H9 (cell line): ENCODE results near the gene MAPT. TPM values are rescaled to one million over a fixed set of nuclear protein-coding genes. Genes with fewer than 3 reads are reported as not detected.
"Not testable (repeated sequence)": the region's sequence is repeated elsewhere in the genome, so short reads cannot be mapped to it uniquely, and the experiment has no call there.

ENCODE experiments used
- DNase-seq: peaks from one replicate; pipeline ENCODE4 v3.0.0-alpha.2; 2017
- H2AFZ ChIP-seq: one replicate; pipeline ENCODE4 v1.6.1; 2013; ENCODE audit warnings: mild to moderate bottlenecking, low read length, control low read depth, moderate library complexity
- H2AK5ac ChIP-seq: 2 replicates; pipeline ENCODE4 v1.6.1; 2013; ENCODE audit warnings: low read length, control low read depth, mixed read lengths; ENCODE audit not compliant: insufficient read length
- H2BK120ac ChIP-seq: one replicate; pipeline ENCODE4 v1.6.1; 2013; ENCODE audit warnings: low read depth, mild to moderate bottlenecking, low read length, control low read depth, inconsistent platforms; ENCODE audit not compliant: poor library complexity, severe bottlenecking
- H2BK12ac ChIP-seq: 2 replicates; pipeline ENCODE4 v1.6.1; 2013; ENCODE audit warnings: low read length, control low read depth, mixed read lengths, low read depth; ENCODE audit not compliant: insufficient read length
- H2BK15ac ChIP-seq: 2 replicates; pipeline ENCODE4 v1.6.1; 2013; ENCODE audit warnings: low read depth, low read length, control low read depth
- H2BK20ac ChIP-seq: one replicate; pipeline ENCODE4 v1.6.1; 2013; ENCODE audit warnings: low read depth, mild to moderate bottlenecking, low read length, control low read depth, inconsistent platforms; ENCODE audit not compliant: poor library complexity, severe bottlenecking
- H2BK5ac ChIP-seq: 2 replicates; pipeline ENCODE4 v1.6.1; 2013; ENCODE audit warnings: low read length, control low read depth, mixed read lengths; ENCODE audit not compliant: insufficient read length
- H3K14ac ChIP-seq: 2 replicates; pipeline ENCODE4 v1.6.1; 2013; ENCODE audit warnings: low read length, control low read depth; ENCODE audit not compliant: insufficient read depth
- H3K18ac ChIP-seq: 2 replicates; pipeline ENCODE4 v1.6.1; 2013; ENCODE audit warnings: low read depth, mild to moderate bottlenecking, mixed read lengths, low read length, control low read depth; ENCODE audit not compliant: insufficient read length
- H3K23ac ChIP-seq: 2 replicates; pipeline ENCODE4 v1.6.1; 2013; ENCODE audit warnings: low read length, control low read depth, mixed read lengths, low read depth; ENCODE audit not compliant: insufficient read length
- H3K23me2 ChIP-seq: 2 replicates; pipeline ENCODE4 v1.6.1; 2013; ENCODE audit warnings: low read depth, mild to moderate bottlenecking, mixed read lengths, low read length, control low read depth; ENCODE audit not compliant: insufficient read length, poor library complexity, severe bottlenecking
- H3K27ac ChIP-seq: 2 replicates; pipeline ENCODE4 v1.5.1; 2013; ENCODE audit warnings: low read length, control low read depth, mixed read lengths, low read depth; ENCODE audit not compliant: insufficient read length
- H3K27me3 ChIP-seq: 2 replicates; pipeline ENCODE4 v1.6.1; 2013; ENCODE audit warnings: low read length, control low read depth, inconsistent platforms; ENCODE audit not compliant: insufficient read depth
- H3K4ac ChIP-seq: 2 replicates; pipeline ENCODE4 v1.6.1; 2013; ENCODE audit warnings: low read depth, mild to moderate bottlenecking, control low read depth, inconsistent platforms, low read length, moderate library complexity
- H3K4me1 ChIP-seq: 2 replicates; pipeline ENCODE4 v1.6.1; 2013; ENCODE audit warnings: low read length, control low read depth, inconsistent platforms; ENCODE audit not compliant: insufficient read depth
- H3K4me2 ChIP-seq: 2 replicates; pipeline ENCODE4 v1.6.1; 2013; ENCODE audit warnings: low read length, control low read depth, mixed read lengths; ENCODE audit not compliant: insufficient read length, insufficient read depth
- H3K56ac ChIP-seq: 2 replicates; pipeline ENCODE4 v1.6.1; 2013; ENCODE audit warnings: low read depth, mild to moderate bottlenecking, mixed read lengths, low read length, control low read depth; ENCODE audit not compliant: insufficient read length
- H3K79me1 ChIP-seq: 2 replicates; pipeline ENCODE4 v1.6.1; 2013; ENCODE audit warnings: low read depth, mild to moderate bottlenecking, moderate library complexity, low read length, control low read depth, inconsistent platforms; ENCODE audit not compliant: insufficient read depth, poor library complexity, severe bottlenecking
- H3K79me2 ChIP-seq: 2 replicates; pipeline ENCODE4 v1.6.1; 2013; ENCODE audit warnings: low read length, control low read depth, inconsistent platforms; ENCODE audit not compliant: insufficient read depth
- H3K9ac ChIP-seq: 2 replicates; pipeline ENCODE4 v1.6.1; 2013; ENCODE audit warnings: low read length, control low read depth, mixed read lengths; ENCODE audit not compliant: insufficient read length; ENCODE audit errors: extremely low read depth
- H3K9me3 ChIP-seq: one replicate; pipeline ENCODE4 v1.6.1; 2013; ENCODE audit warnings: low read depth, low read length, inconsistent platforms; ENCODE audit not compliant: control insufficient read depth
- H3T11ph ChIP-seq: one replicate; pipeline ENCODE4 v1.6.1; 2013; ENCODE audit warnings: mild to moderate bottlenecking, low read length, control low read depth, inconsistent platforms
- H4K20me1 ChIP-seq: one replicate; pipeline ENCODE4 v1.6.1; 2013; ENCODE audit not compliant: control insufficient read depth, insufficient read length, insufficient read depth
- H4K5ac ChIP-seq: 2 replicates; pipeline ENCODE4 v1.6.1; 2013; ENCODE audit warnings: low read depth, mild to moderate bottlenecking, mixed read lengths, low read length, control low read depth; ENCODE audit not compliant: insufficient read length
- H4K8ac ChIP-seq: replicated peaks from 2 replicates; pipeline ENCODE4 v1.6.1; 2013; ENCODE audit warnings: low read length, control low read depth, mixed read lengths, low read depth; ENCODE audit not compliant: insufficient read length
- H4K91ac ChIP-seq: 2 replicates; pipeline ENCODE4 v1.6.1; 2013; ENCODE audit warnings: low read depth, mild to moderate bottlenecking, moderate library complexity, mixed read lengths, low read length, control low read depth; ENCODE audit not compliant: insufficient read length
- H3K27ac Mint-ChIP-seq, 3 experiments: 2 replicates in 2 of 3; 3 replicates in 1 of 3; pipeline ENCODE4 v1.8.0; 2020 to 2021; ENCODE audit warnings: mixed read lengths in 3 of 3, mild to moderate bottlenecking in 1 of 3, moderate library complexity in 1 of 3
- H3K27me3 Mint-ChIP-seq: 2 replicates; pipeline ENCODE4 v1.8.0; 2021; ENCODE audit warnings: low read depth, mild to moderate bottlenecking, moderate library complexity, mixed read lengths
- H3K36me3 Mint-ChIP-seq, 3 experiments: 2 replicates in 2 of 3; 3 replicates in 1 of 3; pipeline ENCODE4 v1.8.0; 2020 to 2021; ENCODE audit warnings: low read depth in 3 of 3, mixed read lengths in 3 of 3; ENCODE audit not compliant: insufficient read depth in 1 of 3
- H3K4me1 Mint-ChIP-seq, 2 experiments: 2 replicates each; pipeline ENCODE4 v1.8.0; 2020; ENCODE audit warnings: mixed read lengths in 2 of 2
- H3K4me3 Mint-ChIP-seq, 2 experiments: 2 replicates in 1 of 2; 3 replicates in 1 of 2; pipeline ENCODE4 v1.8.0; 2020 to 2021; ENCODE audit warnings: mild to moderate bottlenecking in 2 of 2, mixed read lengths in 2 of 2, moderate library complexity in 1 of 2
- H3K9me3 Mint-ChIP-seq, 2 experiments: 2 replicates in 1 of 2; 3 replicates in 1 of 2; pipeline ENCODE4 v1.8.0; 2020; ENCODE audit warnings: mild to moderate bottlenecking in 2 of 2, mixed read lengths in 2 of 2, moderate library complexity in 1 of 2
- WGBS: extraction: QIAGEN DNeasy Blood & Tissue Kit; methylation state at CpG from one replicate; pipeline ENCODE4 v1.1.7; 2013; ENCODE audit warnings: missing lambda C conversion rate, low lambda C conversion rate, mixed read lengths; ENCODE audit not compliant: insufficient read length; ENCODE audit errors: extremely low coverage; 5-methylcytosine and 5-hydroxymethylcytosine counted together
- total RNA-seq: library from RNA; stranded (reverse); gene quantifications from 2 replicates; pipeline ENCODE4 v1.2.1, GENCODE V29; 2021
- TF ChIP-seq, protein P1 (sequence below): fragments of 200-600 bp; sonication (generic); conservative IDR thresholded peaks from 3 replicates; pipeline ENCODE4 v1.8.0; 2021; ENCODE audit warnings: antibody characterized with exemption, mild to moderate bottlenecking

MAPT gene
- total RNA-seq, 1 experiment from 2014 or later = 1.6 TPM

GRCh38 chr17:45861165-45861564 lies 33.2 kb upstream of the MAPT start:
- WGBS = no CpG with 5 or more reads among the region's 7 CpGs
- Histone ChIP-seq H3K9ac (no peak overlapping the region), H4K91ac (no peak overlapping the region), H3K79me2 (no peaks in the 10 kb centered on the region), H3K4me2 (no peak overlapping the region), H2BK20ac (no peak overlapping the region), H3K27ac (no peak overlapping the region), H3K14ac (no peak overlapping the region; the same call in 1 of the 2 replicates), H3K23me2 (no peaks in the 10 kb centered on the region), H2AFZ (no peak overlapping the region), H2BK12ac (no peak overlapping the region), H3K4ac (no peak overlapping the region), H4K20me1 (peaks cover 3% of the 10 kb centered on the region), H2BK5ac (no peak overlapping the region), H4K8ac (no peak overlapping the region), H3K9me3 (no peaks in the 10 kb centered on the region), H3T11ph (no peak overlapping the region), H3K4me1 (0 out of 2 replicates have a peak, but pooled peaks cover 2% of the 10 kb centered on the region), H4K5ac (no peak overlapping the region), H3K18ac (no peak overlapping the region), H2BK15ac (no peak overlapping the region), H3K27me3 (no peaks in the 10 kb centered on the region; the same call in 1 of the 2 replicates), H3K23ac (no peak overlapping the region), H2BK120ac (no peak overlapping the region), H3K79me1 (no peaks in the 10 kb centered on the region), H3K56ac (no peak overlapping the region), H2AK5ac (no peak overlapping the region)
- Mint-ChIP-seq H3K4me1 (peaks cover 24 to 33% of the 10 kb centered on the region in 2 experiments), H3K9me3 (peaks cover 0 to 3% of the 10 kb centered on the region in 2 experiments; a peak in 2 of 5 replicates), H3K27ac (no peak overlapping the region), H3K4me3 (no peak overlapping the region), H3K27me3 (peaks cover 16% of the 10 kb centered on the region), H3K36me3 (no peaks in the 10 kb centered on the region)
- no peak for DNase-seq
- TF ChIP-seq, protein P1, sequence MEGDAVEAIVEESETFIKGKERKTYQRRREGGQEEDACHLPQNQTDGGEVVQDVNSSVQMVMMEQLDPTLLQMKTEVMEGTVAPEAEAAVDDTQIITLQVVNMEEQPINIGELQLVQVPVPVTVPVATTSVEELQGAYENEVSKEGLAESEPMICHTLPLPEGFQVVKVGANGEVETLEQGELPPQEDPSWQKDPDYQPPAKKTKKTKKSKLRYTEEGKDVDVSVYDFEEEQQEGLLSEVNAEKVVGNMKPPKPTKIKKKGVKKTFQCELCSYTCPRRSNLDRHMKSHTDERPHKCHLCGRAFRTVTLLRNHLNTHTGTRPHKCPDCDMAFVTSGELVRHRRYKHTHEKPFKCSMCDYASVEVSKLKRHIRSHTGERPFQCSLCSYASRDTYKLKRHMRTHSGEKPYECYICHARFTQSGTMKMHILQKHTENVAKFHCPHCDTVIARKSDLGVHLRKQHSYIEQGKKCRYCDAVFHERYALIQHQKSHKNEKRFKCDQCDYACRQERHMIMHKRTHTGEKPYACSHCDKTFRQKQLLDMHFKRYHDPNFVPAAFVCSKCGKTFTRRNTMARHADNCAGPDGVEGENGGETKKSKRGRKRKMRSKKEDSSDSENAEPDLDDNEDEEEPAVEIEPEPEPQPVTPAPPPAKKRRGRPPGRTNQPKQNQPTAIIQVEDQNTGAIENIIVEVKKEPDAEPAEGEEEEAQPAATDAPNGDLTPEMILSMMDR = no peak

DNA sequence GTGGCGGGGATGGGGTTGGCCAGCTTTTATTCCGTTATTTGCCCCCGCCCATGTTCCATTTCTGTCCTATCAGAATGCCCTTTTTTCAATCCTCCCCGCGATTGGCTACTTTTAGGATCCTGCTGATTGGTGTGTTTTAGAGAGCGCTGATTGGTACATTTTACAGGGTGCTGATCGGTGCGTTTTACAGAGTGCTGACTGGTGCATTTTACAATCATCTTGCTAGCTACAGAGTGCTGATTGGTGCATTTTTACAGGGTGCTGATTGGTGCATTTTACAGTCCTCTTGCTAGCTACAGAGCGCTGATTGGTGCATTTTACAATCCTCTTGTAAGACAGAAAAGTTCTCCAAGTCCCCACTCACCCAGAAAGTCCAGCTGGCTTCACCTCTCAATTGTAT lies 32.2 kb upstream of the MAPT start:
- not testable (repeated sequence) for H3K23ac ChIP-seq, H3K27ac ChIP-seq, H3K9ac ChIP-seq, DNase-seq, H2AFZ ChIP-seq, H3K4me1 ChIP-seq, H4K91ac ChIP-seq, H2BK120ac ChIP-seq, H3K14ac ChIP-seq, H3K4ac ChIP-seq, H3K9me3 Mint-ChIP-seq, H2BK15ac ChIP-seq, H4K20me1 ChIP-seq, H3K27me3 ChIP-seq, H3K27ac Mint-ChIP-seq, H3T11ph ChIP-seq, H4K5ac ChIP-seq, H3K23me2 ChIP-seq, H4K8ac ChIP-seq, H3K4me3 Mint-ChIP-seq, H3K9me3 ChIP-seq, H2BK20ac ChIP-seq, H3K56ac ChIP-seq, H3K79me1 ChIP-seq, H3K18ac ChIP-seq, H2AK5ac ChIP-seq, H3K79me2 ChIP-seq, H2BK5ac ChIP-seq, H2BK12ac ChIP-seq, H3K36me3 Mint-ChIP-seq, H3K4me2 ChIP-seq
- WGBS = no CpG with 5 or more reads among the region's 9 CpGs
- H3K4me1 Mint-ChIP-seq = peaks cover 26 to 35% of the 10 kb centered on the region in 2 experiments
- H3K27me3 Mint-ChIP-seq = peaks cover 13% of the 10 kb centered on the region
